Hepatocyte (in vitro differentiated cells): ENCODE results near the gene NDUFB3. TPM values are rescaled to one million over a fixed set of nuclear protein-coding genes. Genes with fewer than 3 reads are reported as not detected.

Source experiments
- DNase-seq: peaks from one replicate; pipeline ENCODE4 v3.0.0-alpha.2; 2016; ENCODE audit warnings: low spot score
- H2AFZ ChIP-seq: fragments of 200-600 bp; sonication (generic); 2 replicates; pipeline ENCODE4 v1.6.0; 2016; ENCODE audit warnings: antibody characterized with exemption, mild to moderate bottlenecking
- H3K27ac ChIP-seq: fragments of 200-600 bp; sonication (generic); 2 replicates; pipeline ENCODE4 v1.5.1; 2016; ENCODE audit warnings: mild to moderate bottlenecking
- H3K27me3 ChIP-seq: fragments of 200-600 bp; sonication (generic); 2 replicates; pipeline ENCODE4 v1.6.1; 2016
- H3K36me3 ChIP-seq: fragments of 200-600 bp; sonication (generic); replicated peaks from 2 replicates; pipeline ENCODE4 v1.5.1; 2016; ENCODE audit warnings: low read depth; ENCODE audit not compliant: insufficient read depth
- H3K4me1 ChIP-seq: fragments of 200-600 bp; sonication (generic); 2 replicates; pipeline ENCODE4 v1.5.1; 2016; ENCODE audit warnings: mild to moderate bottlenecking, moderate library complexity; ENCODE audit not compliant: insufficient read depth
- H3K4me2 ChIP-seq: fragments of 200-600 bp; sonication (generic); 2 replicates; pipeline ENCODE4 v1.6.0; 2016
- H3K4me3 ChIP-seq: fragments of 200-600 bp; sonication (generic); 2 replicates; pipeline ENCODE4 v1.5.1; 2016; ENCODE audit warnings: mild to moderate bottlenecking
- H3K79me2 ChIP-seq: fragments of 200-600 bp; sonication (generic); 2 replicates; pipeline ENCODE4 v1.6.0; 2017; ENCODE audit warnings: mild to moderate bottlenecking
- H3K9me2 ChIP-seq: fragments of 200-600 bp; sonication (generic); replicated peaks from 2 replicates; pipeline ENCODE4 v1.6.0; 2017; ENCODE audit warnings: mild to moderate bottlenecking; ENCODE audit not compliant: insufficient read depth
- H3K9me3 ChIP-seq: fragments of 200-600 bp; sonication (generic); 2 replicates; pipeline ENCODE4 v1.5.1; 2016; ENCODE audit warnings: low read depth, mild to moderate bottlenecking
- H4K20me1 ChIP-seq: fragments of 200-600 bp; sonication (generic); 2 replicates; pipeline ENCODE4 v1.6.0; 2016; ENCODE audit warnings: mild to moderate bottlenecking; ENCODE audit not compliant: insufficient read depth, poor library complexity, severe bottlenecking
- CTCF ChIP-seq: fragments of 200-600 bp; sonication (generic); IDR thresholded peaks from 2 replicates; pipeline ENCODE4 v1.5.1; 2016; ENCODE audit warnings: antibody characterized with exemption, mild to moderate bottlenecking; ENCODE audit not compliant: poor library complexity
- EZH2 ChIP-seq: fragments of 200-600 bp; sonication (generic); IDR thresholded peaks from 2 replicates; pipeline ENCODE4 v1.6.1; 2016; ENCODE audit warnings: antibody characterized with exemption, mild to moderate bottlenecking, borderline replicate concordance
- EZH2phosphoT487 ChIP-seq: fragments of 200-600 bp; sonication (generic); IDR thresholded peaks from one replicate; pipeline ENCODE4 v1.6.1; 2018; ENCODE audit warnings: antibody characterized with exemption, mild to moderate bottlenecking, low read depth, moderate library complexity; ENCODE audit not compliant: unreplicated experiment, severe bottlenecking
- WGBS: methylation state at CpG from one replicate; pipeline ENCODE4 v1.1.6; 2016; ENCODE audit warnings: low lambda C conversion rate; ENCODE audit errors: missing lambda C conversion rate; 5-methylcytosine and 5-hydroxymethylcytosine counted together
- polyA plus RNA-seq: library from polyadenylated mRNA; unstranded; fragments of >200 nt; fragmentation: Nextera tagmentation; extraction: Ambion mirVana; gene quantifications from 2 replicates; pipeline ENCODE4 v1.2.1, GENCODE V29; 2016
- total RNA-seq: library from RNA; depleted of rRNA; stranded (reverse); fragments of >200 nt; gene quantifications from 2 replicates; pipeline ENCODE4 v1.2.3, GENCODE V29; 2014

Gene NDUFB3
- total and polyA plus RNA-seq, 2 experiments from 2014 or later = 96.2 to 229 TPM

- Histone ChIP-seq H3K4me1 (no peaks in the 10 kb centered on the region), H2AFZ (no peak overlapping the region), H3K9me3 (no peaks in the 10 kb centered on the region), H3K4me3 (no peak overlapping the region), H4K20me1 (no peaks in the 10 kb centered on the region), H3K79me2 (no peaks in the 10 kb centered on the region), H3K9me2 (no peaks in the 10 kb centered on the region), H3K4me2 (no peak overlapping the region), H3K36me3 (no peaks in the 10 kb centered on the region), H3K27me3 (no peaks in the 10 kb centered on the region), H3K27ac (no peak overlapping the region)
- DNase-seq = no peak
- WGBS = 100% methylated on average over 1 of the region's 1 CpG
- TF ChIP-seq EZH2 = no peak
Measured at GRCh38 chr2:201105759-201106158, 34.0 kb downstream of the NDUFB3 start.

- Histone ChIP-seq H3K27ac (no peak overlapping the region), H3K9me2 (no peaks in the 10 kb centered on the region), H2AFZ (no peak overlapping the region), H3K4me2 (no peak overlapping the region), H3K9me3 (no peaks in the 10 kb centered on the region), H3K4me3 (no peak overlapping the region), H3K4me1 (no peaks in the 10 kb centered on the region), H3K36me3 (no peaks in the 10 kb centered on the region), H4K20me1 (no peaks in the 10 kb centered on the region), H3K79me2 (no peaks in the 10 kb centered on the region), H3K27me3 (no peaks in the 10 kb centered on the region)
- no peak for DNase-seq
- no peak for TF ChIP-seq CTCF
- no peak for TF ChIP-seq EZH2
- 91% methylated on average over 2 of the region's 2 CpGs for WGBS
Measured at GRCh38 chr2:201107624-201108023, 35.8 kb downstream of the NDUFB3 start.

- TF ChIP-seq CTCF (no peak), EZH2phosphoT487 (no peak)
- Histone ChIP-seq H3K9me3 (no peaks in the 10 kb centered on the region), H3K79me2 (no peaks in the 10 kb centered on the region), H3K4me2 (no peak overlapping the region), H3K27me3 (no peaks in the 10 kb centered on the region), H3K4me1 (no peaks in the 10 kb centered on the region), H4K20me1 (no peaks in the 10 kb centered on the region), H2AFZ (no peak overlapping the region), H3K27ac (no peak overlapping the region), H3K9me2 (no peaks in the 10 kb centered on the region), H3K4me3 (no peak overlapping the region), H3K36me3 (no peaks in the 10 kb centered on the region)
- 97% methylated on average over 2 of the region's 2 CpGs for WGBS
- no peak for DNase-seq
Measured at GRCh38 chr2:201108341-201108740, 36.5 kb downstream of the NDUFB3 start.

- Histone ChIP-seq H3K79me2 (no peaks in the 10 kb centered on the region), H3K9me3 (no peaks in the 10 kb centered on the region), H3K4me3 (no peak overlapping the region), H3K27ac (no peak overlapping the region), H3K27me3 (no peaks in the 10 kb centered on the region), H3K9me2 (no peaks in the 10 kb centered on the region), H2AFZ (no peak overlapping the region), H4K20me1 (no peaks in the 10 kb centered on the region), H3K4me2 (no peak overlapping the region), H3K36me3 (no peaks in the 10 kb centered on the region), H3K4me1 (no peaks in the 10 kb centered on the region)
- no peak for DNase-seq
- no peak for TF ChIP-seq EZH2
- 92% methylated on average over 4 of the region's 4 CpGs for WGBS
Measured at GRCh38 chr2:201109186-201109585, 37.4 kb downstream of the NDUFB3 start.

- H3K27ac ChIP-seq = no peak overlapping the region
- H3K4me3 ChIP-seq = no peak overlapping the region
- peaks cover 2% of the 10 kb centered on the region for H3K4me1 ChIP-seq
- DNase-seq = no peak
- no peaks in the 10 kb centered on the region for H3K36me3 ChIP-seq
- no peaks in the 10 kb centered on the region for H3K9me2 ChIP-seq
- no peaks in the 10 kb centered on the region for H3K9me3 ChIP-seq
- no peak overlapping the region for H2AFZ ChIP-seq
- H3K27me3 ChIP-seq = no peaks in the 10 kb centered on the region
- H3K79me2 ChIP-seq = peaks cover 5% of the 10 kb centered on the region
- TF ChIP-seq EZH2phosphoT487 (no peak), CTCF (no peak), EZH2 (no peak)
- no peaks in the 10 kb centered on the region for H4K20me1 ChIP-seq
- H3K4me2 ChIP-seq = no peak overlapping the region
Measured at GRCh38 chr2:201110615-201111014, 38.8 kb downstream of the NDUFB3 start.
